ENCODE measurements around the gene DENND1A. TPM values are rescaled to one million over a fixed set of nuclear protein-coding genes. Genes with fewer than 3 reads are reported as not detected.

The DENND1A gene
- polyA plus RNA-seq, 2 of the 4 experiments (the other 2 are of a cell fraction): 15.1 to 21.9 TPM

DNA sequence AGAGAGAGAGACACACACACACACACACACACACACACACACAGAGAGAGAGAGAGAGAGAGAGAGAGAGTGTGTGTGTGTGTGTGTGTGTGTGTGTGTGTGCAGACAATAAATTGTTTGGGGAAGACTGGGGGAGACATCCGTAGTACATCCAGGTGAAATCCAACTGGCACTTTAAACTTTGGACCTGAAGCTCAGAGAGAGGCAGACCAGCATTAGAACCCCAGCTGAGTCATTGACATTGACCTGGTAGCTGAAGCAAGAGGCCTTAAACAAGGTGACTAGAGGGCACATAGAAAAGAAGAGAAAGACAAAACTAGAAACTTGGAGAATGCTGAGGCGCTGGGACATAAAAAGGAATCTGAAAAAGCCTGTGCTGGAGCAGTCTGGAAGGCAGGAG lies 322.4 kb downstream of the DENND1A start:
- no peak overlapping the region for H3K4me3 ChIP-seq
- H3K4me2 ChIP-seq: no peak overlapping the region
- TF ChIP-seq EHMT2 (IDR thresholded peaks at IDR 0.05; ENCODE audit: low read depth) (no peak), ZC3H11A (IDR thresholded peaks at IDR 0.05) (no peak), MAZ (IDR thresholded peaks at IDR 0.05; ENCODE audit: borderline replicate concordance, low read depth, low read length) (no peak), EHF (CRISPR knock-in tag; IDR thresholded peaks at IDR 0.05) (no peak), RFX5 (IDR thresholded peaks at IDR 0.05) (no peak), TFCP2L1 (CRISPR knock-in tag; IDR thresholded peaks at IDR 0.05) (no peak), TP53 (CRISPR knock-in tag; IDR thresholded peaks at IDR 0.05) (no peak)
- no peak for FAIRE-seq
- 71% methylated on average over 2 of the region's 2 CpGs for WGBS (ENCODE audit: missing lambda C conversion rate)
- no peak overlapping the region for H3K27ac ChIP-seq
- no peaks in the 10 kb centered on the region for H3K9me3 ChIP-seq
- no peaks in the 10 kb centered on the region for H3K4me1 ChIP-seq
- POLR2A ChIA-PET: no interaction called here
- ATAC-seq: no peak
- CTCF ChIA-PET: interaction anchor here (0.8 kb wide), 1 partner anchor 66 kb away, joined by 3 read pairs; no protein-coding TSS in a partner anchor
- no peak for DNase-seq (ENCODE audit: low read depth in 1 of 2, low spot score in 1 of 2)

DNA sequence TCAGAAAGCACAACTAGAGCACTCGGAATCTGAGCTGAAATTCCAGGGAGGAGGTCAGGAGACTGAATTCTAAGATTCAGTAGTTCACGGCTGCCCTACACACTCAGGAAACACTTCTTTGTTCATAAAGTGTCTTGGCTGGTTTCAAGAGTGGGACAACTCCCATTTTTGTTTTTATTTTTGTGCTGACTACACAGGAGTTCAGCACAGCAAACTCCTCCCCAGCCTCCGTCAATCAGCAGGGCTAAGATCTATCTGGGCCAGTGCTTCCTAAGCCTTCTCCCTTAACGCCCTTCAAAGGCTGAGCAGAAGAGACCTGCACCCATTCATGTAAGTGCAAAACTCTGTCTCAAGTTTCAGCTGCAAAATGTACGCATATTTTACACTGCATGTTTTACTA lies 323.8 kb downstream of the DENND1A start:
- no peak for DNase-seq (ENCODE audit: low read depth in 1 of 2, low spot score in 1 of 2)
- TF ChIP-seq SREBF2 (IDR thresholded peaks at IDR 0.05): no peak
- TF ChIP-seq RARB (CRISPR knock-in tag; IDR thresholded peaks at IDR 0.05): no peak
- no peak for TF ChIP-seq POLR2AphosphoS2 (conservative IDR thresholded peaks at IDR 0.05; ENCODE audit: low read length)
- TF ChIP-seq USF2 (IDR thresholded peaks at IDR 0.05): no peak
- no peak for TF ChIP-seq BCL3 (IDR thresholded peaks at IDR 0.05)
- TF ChIP-seq ZNF302 (CRISPR knock-in tag; IDR thresholded peaks at IDR 0.05): no peak
- TF ChIP-seq JUNB (IDR thresholded peaks at IDR 0.05): no peak
- TF ChIP-seq NPAS2 (CRISPR knock-in tag; IDR thresholded peaks at IDR 0.05; ENCODE audit: borderline replicate concordance): no peak
- TF ChIP-seq HOXA7 (CRISPR knock-in tag; IDR thresholded peaks at IDR 0.05): no peak
- no peak for TF ChIP-seq HMGXB4 (CRISPR knock-in tag; IDR thresholded peaks at IDR 0.05; ENCODE audit: borderline replicate concordance)
- TF ChIP-seq POLR2A (IDR thresholded peaks at IDR 0.05; ENCODE audit: low read length): no peak
- TF ChIP-seq, protein P1, sequence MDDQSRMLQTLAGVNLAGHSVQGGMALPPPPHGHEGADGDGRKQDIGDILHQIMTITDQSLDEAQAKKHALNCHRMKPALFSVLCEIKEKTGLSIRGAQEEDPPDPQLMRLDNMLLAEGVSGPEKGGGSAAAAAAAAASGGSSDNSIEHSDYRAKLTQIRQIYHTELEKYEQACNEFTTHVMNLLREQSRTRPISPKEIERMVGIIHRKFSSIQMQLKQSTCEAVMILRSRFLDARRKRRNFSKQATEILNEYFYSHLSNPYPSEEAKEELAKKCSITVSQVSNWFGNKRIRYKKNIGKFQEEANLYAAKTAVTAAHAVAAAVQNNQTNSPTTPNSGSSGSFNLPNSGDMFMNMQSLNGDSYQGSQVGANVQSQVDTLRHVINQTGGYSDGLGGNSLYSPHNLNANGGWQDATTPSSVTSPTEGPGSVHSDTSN (IDR thresholded peaks at IDR 0.05): no peak
- TF ChIP-seq HEYL (CRISPR knock-in tag; IDR thresholded peaks at IDR 0.05): no peak
- no peak overlapping the region for H3K4me2 ChIP-seq
- H3K4me1 ChIP-seq: no peaks in the 10 kb centered on the region
- no peak overlapping the region for H3K27ac ChIP-seq
- ChIA-PET CTCF (interaction anchor here (1.0 kb wide), 1 partner anchor 15 kb away, joined by 4 read pairs; no protein-coding TSS in a partner anchor), POLR2A (no interaction called here)
- H3K9me3 ChIP-seq: no peaks in the 10 kb centered on the region
- 93% methylated on average over 5 of the region's 5 CpGs for WGBS (ENCODE audit: missing lambda C conversion rate)
- no peak for FAIRE-seq
- no peak for ATAC-seq
- no peak overlapping the region for H3K4me3 ChIP-seq

DNA sequence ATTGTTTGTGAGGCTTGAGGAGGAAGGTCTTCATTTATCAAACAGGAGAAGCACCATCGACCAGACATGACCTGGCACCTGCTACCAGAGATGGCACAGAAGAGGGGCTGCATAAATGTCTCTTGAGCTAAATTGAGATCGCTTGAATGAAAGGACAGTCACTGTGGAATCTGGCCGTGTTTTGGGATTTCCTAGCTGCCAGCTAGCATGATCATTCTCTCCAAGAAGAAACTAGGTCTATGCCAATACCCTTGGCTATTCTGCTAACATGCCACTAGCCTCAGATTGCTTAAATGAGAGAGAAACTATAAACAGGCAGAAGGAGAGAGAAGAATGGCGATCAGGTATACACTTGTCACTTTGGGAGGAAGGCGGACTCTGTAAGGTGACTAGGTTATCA lies 324.6 kb downstream of the DENND1A start:
- Histone ChIP-seq H3K27ac (no peak overlapping the region), H3K4me1 (no peaks in the 10 kb centered on the region), H3K4me3 (no peak overlapping the region), H3K9me3 (no peaks in the 10 kb centered on the region), H3K4me2 (no peak overlapping the region)
- ATAC-seq: no peak
- TF ChIP-seq EHMT2 (IDR thresholded peaks at IDR 0.05; ENCODE audit: low read depth) (no peak), KDM1A (IDR thresholded peaks at IDR 0.05; ENCODE audit: low read depth) (no peak), HOXB13 (CRISPR knock-in tag; IDR thresholded peaks at IDR 0.05; ENCODE audit: low read depth) (no peak), USF2 (IDR thresholded peaks at IDR 0.05) (no peak), HOXA7 (CRISPR knock-in tag; IDR thresholded peaks at IDR 0.05) (no peak), ELK1 (IDR thresholded peaks at IDR 0.05; ENCODE audit: low read depth, low read length) (no peak), CHD2 (IDR thresholded peaks at IDR 0.05; ENCODE audit: low read length, partially characterized antibody) (no peak)
- TF ChIP-seq, protein P2, sequence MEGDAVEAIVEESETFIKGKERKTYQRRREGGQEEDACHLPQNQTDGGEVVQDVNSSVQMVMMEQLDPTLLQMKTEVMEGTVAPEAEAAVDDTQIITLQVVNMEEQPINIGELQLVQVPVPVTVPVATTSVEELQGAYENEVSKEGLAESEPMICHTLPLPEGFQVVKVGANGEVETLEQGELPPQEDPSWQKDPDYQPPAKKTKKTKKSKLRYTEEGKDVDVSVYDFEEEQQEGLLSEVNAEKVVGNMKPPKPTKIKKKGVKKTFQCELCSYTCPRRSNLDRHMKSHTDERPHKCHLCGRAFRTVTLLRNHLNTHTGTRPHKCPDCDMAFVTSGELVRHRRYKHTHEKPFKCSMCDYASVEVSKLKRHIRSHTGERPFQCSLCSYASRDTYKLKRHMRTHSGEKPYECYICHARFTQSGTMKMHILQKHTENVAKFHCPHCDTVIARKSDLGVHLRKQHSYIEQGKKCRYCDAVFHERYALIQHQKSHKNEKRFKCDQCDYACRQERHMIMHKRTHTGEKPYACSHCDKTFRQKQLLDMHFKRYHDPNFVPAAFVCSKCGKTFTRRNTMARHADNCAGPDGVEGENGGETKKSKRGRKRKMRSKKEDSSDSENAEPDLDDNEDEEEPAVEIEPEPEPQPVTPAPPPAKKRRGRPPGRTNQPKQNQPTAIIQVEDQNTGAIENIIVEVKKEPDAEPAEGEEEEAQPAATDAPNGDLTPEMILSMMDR (IDR thresholded peaks at IDR 0.05): no peak
- TF ChIP-seq, protein P3, sequence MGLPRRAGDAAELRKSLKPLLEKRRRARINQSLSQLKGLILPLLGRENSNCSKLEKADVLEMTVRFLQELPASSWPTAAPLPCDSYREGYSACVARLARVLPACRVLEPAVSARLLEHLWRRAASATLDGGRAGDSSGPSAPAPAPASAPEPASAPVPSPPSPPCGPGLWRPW (IDR thresholded peaks at IDR 0.05): no peak
- no peak for DNase-seq (ENCODE audit: low read depth in 1 of 2, low spot score in 1 of 2)
- FAIRE-seq: no peak
- CTCF ChIA-PET: interaction anchor here (1.0 kb wide), 1 partner anchor 16 kb away, joined by 4 read pairs; no protein-coding TSS in a partner anchor
- POLR2A ChIA-PET: no interaction called here
- WGBS (ENCODE audit: missing lambda C conversion rate): 51% methylated on average over 5 of the region's 5 CpGs
